ENCODE results near the gene GRIA4. TPM values are rescaled to one million over a fixed set of nuclear protein-coding genes. Genes with fewer than 3 reads are reported as not detected.

GRIA4 gene
- total RNA-seq, 1 donor from 2014 or later = not detected

DNA sequence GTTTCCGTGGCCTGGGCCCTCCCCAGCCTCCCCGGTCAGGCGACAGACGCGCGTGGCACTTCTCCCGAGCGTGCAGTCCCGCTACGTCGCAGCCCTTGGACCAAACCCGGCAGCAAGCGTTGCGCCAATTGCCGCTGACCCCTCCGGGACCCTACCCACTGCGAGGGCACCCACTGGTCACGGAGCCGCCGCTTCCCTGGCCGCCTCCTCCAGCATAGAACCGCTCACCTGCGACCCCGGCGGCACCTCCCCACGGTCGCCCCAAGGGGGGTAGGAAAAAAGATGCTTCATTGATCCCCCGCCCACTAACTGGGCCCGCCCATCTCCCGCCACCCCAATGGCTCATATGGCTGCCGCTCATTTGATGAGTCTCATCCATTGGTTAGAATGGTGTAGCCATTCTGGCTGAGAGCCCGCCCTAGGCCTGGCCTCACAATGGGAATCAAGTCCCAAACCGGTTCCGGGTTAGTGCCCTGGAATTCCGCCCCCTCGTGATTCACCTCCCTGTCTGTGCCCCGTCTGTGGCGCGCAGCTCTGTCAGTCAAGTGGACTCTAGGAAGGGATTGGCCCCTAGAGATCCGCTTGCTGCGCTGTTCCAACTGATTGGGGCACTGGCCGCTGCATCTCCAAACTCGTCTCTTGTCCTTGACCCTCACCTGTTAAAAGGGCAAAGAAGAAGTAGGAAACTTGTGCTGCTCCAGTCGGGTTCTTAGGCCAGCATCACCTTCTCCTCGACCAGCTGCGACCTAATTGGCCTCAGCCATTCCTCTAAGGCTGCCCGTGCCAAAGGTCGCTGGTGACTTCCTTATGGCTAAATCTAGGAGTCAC, 412.3 kb downstream of the GRIA4 start, which contains the start of gene MSANTD4:
Gene MSANTD4 (minus strand): TSS at position 274 of the 828 bp plus-strand sequence. CDS start 11,323 bp downstream, outside the sequence.
- intact Hi-C loops (cut with DNase I) = loop anchor here (1.0 kb wide), 1 partner anchor 55 kb away; the partner anchor contains the start of genes AASDHPPT and KBTBD3
- Histone ChIP-seq H3K4me1 (peaks cover 29% of the 10 kb centered on the region), H3K9me3 (no peaks in the 10 kb centered on the region), H3K27me3 (no peaks in the 10 kb centered on the region), H3K36me3 (no peaks in the 10 kb centered on the region), H3K27ac (peak within 1 kb of the TSS; percentile 80), H3K4me3 (peak within 1 kb of the TSS; percentile 79 to 86)
- DNase-seq (ENCODE audit: extremely low spot score in 2 of 2) = peak; percentile 99 to 100
- TF ChIP-seq, protein P1, sequence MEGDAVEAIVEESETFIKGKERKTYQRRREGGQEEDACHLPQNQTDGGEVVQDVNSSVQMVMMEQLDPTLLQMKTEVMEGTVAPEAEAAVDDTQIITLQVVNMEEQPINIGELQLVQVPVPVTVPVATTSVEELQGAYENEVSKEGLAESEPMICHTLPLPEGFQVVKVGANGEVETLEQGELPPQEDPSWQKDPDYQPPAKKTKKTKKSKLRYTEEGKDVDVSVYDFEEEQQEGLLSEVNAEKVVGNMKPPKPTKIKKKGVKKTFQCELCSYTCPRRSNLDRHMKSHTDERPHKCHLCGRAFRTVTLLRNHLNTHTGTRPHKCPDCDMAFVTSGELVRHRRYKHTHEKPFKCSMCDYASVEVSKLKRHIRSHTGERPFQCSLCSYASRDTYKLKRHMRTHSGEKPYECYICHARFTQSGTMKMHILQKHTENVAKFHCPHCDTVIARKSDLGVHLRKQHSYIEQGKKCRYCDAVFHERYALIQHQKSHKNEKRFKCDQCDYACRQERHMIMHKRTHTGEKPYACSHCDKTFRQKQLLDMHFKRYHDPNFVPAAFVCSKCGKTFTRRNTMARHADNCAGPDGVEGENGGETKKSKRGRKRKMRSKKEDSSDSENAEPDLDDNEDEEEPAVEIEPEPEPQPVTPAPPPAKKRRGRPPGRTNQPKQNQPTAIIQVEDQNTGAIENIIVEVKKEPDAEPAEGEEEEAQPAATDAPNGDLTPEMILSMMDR (IDR thresholded peaks at IDR 0.05) = peak in 1 of 3 experiments; percentile 11
- peak; percentile 89 to 92 for TF ChIP-seq POLR2AphosphoS5 (IDR thresholded peaks at IDR 0.05; ENCODE audit: insufficient read depth in 1 of 2, low read depth in 1 of 2)
- TF ChIP-seq POLR2A (IDR thresholded peaks at IDR 0.05) = peak in 1 of 2 donors; percentile 39

DNA sequence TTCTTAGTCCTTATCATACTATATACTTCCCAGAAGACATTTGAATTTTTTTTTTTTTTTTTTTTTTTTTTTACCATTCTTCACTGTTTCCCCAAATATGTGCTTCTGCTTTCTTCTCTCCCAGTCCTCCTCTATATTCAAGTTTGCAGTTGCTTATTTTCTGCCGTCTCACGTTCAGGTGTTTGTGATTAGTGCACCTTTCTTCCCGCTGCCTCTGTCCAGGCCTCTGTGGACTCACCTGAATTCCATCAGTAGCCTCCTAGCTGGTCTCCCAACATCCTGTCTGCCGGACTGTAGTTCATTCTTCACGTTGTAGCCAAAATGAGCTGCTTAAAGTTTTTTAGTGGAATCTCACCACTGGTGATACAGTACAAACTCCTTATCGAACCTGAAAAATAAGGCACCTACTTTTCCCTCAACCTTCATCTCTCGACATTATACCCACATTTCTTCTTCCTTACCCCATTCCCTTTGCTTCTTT, 413.0 kb downstream of the GRIA4 start:
- H3K4me3 ChIP-seq = peak overlapping the region; percentile 79 to 86
- TF ChIP-seq POLR2A (IDR thresholded peaks at IDR 0.05) (no peak), POLR2AphosphoS5 (IDR thresholded peaks at IDR 0.05; ENCODE audit: insufficient read depth in 1 of 2, low read depth in 1 of 2) (no peak)
- TF ChIP-seq, protein P1 (IDR thresholded peaks at IDR 0.05) = no peak
- H3K9me3 ChIP-seq = no peaks in the 10 kb centered on the region
- no peaks in the 10 kb centered on the region for H3K36me3 ChIP-seq
- no peak for DNase-seq (ENCODE audit: extremely low spot score in 2 of 2)
- peaks cover 26% of the 10 kb centered on the region for H3K4me1 ChIP-seq
- no peaks in the 10 kb centered on the region for H3K27me3 ChIP-seq
- peak overlapping the region; percentile 80 for H3K27ac ChIP-seq
- intact Hi-C loops (cut with DNase I) = no loop called here

DNA sequence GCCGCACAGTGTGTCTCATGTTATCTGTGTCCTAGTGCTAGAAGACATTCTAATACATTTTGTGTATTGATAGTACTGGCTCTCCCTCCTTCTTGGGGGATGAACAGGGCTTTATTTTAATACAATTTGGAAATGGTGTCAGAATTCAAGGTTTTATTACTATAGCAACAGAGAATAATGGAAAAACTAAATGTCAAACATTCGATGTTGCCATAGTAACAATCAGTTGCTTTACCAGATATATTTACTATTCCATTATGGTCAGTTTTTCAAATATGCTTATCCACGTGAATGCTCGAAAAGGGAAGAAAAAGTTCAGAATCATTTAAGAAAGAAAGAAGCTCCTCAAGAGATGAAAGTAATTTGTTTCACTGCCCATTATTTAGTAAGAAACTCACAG, 420.7 kb downstream of the GRIA4 start:
- no peaks in the 10 kb centered on the region for H3K4me1 ChIP-seq
- intact Hi-C loops (cut with DNase I) = no loop called here

DNA sequence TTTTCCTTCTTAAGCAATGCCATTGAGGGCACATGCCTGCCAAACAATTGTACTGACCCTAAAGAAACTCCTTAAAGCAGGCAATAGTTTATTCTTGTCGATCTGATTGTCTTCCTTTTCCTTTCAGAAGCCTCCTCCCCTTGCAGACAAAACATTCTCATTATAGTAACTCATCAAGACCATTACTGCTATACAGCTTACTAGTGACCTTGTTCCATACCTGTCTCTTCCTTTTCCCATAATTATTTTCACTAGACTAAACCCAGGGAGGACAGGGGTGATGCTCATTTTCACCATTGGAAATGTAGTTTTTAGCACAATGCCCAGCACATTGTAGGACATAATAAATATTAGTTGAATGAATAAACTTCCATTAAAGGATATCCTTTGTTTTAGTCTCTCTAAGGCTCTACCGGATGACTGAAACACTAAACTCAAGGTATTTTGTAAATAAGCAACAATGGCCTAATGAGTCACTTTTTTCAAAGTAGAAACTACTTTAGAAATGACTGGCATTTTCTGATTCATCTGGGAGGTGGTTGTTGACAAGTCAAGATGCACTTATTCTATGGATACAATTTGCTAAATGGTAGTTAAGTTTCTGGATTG, 421.4 kb downstream of the GRIA4 start:
- H3K4me1 ChIP-seq = no peaks in the 10 kb centered on the region
- intact Hi-C loops (cut with DNase I) = no loop called here
- no peaks in the 10 kb centered on the region for H3K36me3 ChIP-seq
- no peak for TF ChIP-seq POLR2AphosphoS5 (IDR thresholded peaks at IDR 0.05; ENCODE audit: insufficient read depth in 1 of 2, low read depth in 1 of 2)
- TF ChIP-seq, protein P1 (IDR thresholded peaks at IDR 0.05) = no peak
- TF ChIP-seq POLR2A (IDR thresholded peaks at IDR 0.05) = no peak
- no peaks in the 10 kb centered on the region for H3K27me3 ChIP-seq
- no peak overlapping the region for H3K4me3 ChIP-seq
- DNase-seq (ENCODE audit: extremely low spot score in 2 of 2) = no peak
- H3K9me3 ChIP-seq = no peaks in the 10 kb centered on the region
- H3K27ac ChIP-seq = no peak overlapping the region

More for the DNA sequence above, 420.7 kb downstream of the GRIA4 start:
- TF ChIP-seq, protein P1 (IDR thresholded peaks at IDR 0.05) = no peak
- no peak for TF ChIP-seq POLR2A (IDR thresholded peaks at IDR 0.05)
- TF ChIP-seq POLR2AphosphoS5 (IDR thresholded peaks at IDR 0.05; ENCODE audit: insufficient read depth in 1 of 2, low read depth in 1 of 2) = no peak
- Histone ChIP-seq H3K9me3 (no peaks in the 10 kb centered on the region), H3K27me3 (no peaks in the 10 kb centered on the region), H3K27ac (no peak overlapping the region), H3K36me3 (no peaks in the 10 kb centered on the region), H3K4me3 (no peak overlapping the region)
- DNase-seq (ENCODE audit: extremely low spot score in 2 of 2) = no peak

Small RNA genes within 50 kb of the gene (small RNA-seq; reads per million reads assigned to genes)
- gene RNU4-55P = not detected
- not detected for gene RNU6-277P
